HepG2 (cell line): Measurements from ENCODE around the gene MAP3K3. TPM values are rescaled to one million over a fixed set of nuclear protein-coding genes. Genes with fewer than 3 reads are reported as not detected.

Experiments used
- MEIS2 ChIP-seq: sonication (generic); formaldehyde crosslinking; IDR thresholded peaks from 2 replicates; pipeline ENCODE4 v1.9.0; 2021; ENCODE audit warnings: mild to moderate bottlenecking, missing genetic modification reagents
- MIXL1 ChIP-seq: IDR thresholded peaks from 2 replicates; pipeline ENCODE4 v1.6.1; 2016
- SOX13 ChIP-seq, 3 experiments: fragments of 450-650 bp in 1 of 3; sonication (generic) in 1 of 3; formaldehyde crosslinking in 1 of 3; IDR thresholded peaks in 2 of 3; conservative IDR thresholded peaks in 1 of 3; 2 replicates each; pipeline versions ENCODE4 v1.5.0 to v1.6.1; 2016 to 2020; ENCODE audit warnings: antibody characterized with exemption in 1 of 3, mild to moderate bottlenecking in 1 of 3, missing compliant biosample characterization in 1 of 3, missing genetic modification reagents in 1 of 3, moderate library complexity in 1 of 3
- ZNF160 ChIP-seq: sonication (generic); formaldehyde crosslinking; IDR thresholded peaks from 2 replicates; pipeline ENCODE4 v1.8.0; 2022; ENCODE audit warnings: mild to moderate bottlenecking, inconsistent platforms, missing genetic modification reagents
- ZNF790 ChIP-seq: sonication (generic); formaldehyde crosslinking; IDR thresholded peaks from 2 replicates; pipeline ENCODE4 v1.8.0; 2022; ENCODE audit warnings: missing genetic modification reagents, mild to moderate bottlenecking, borderline replicate concordance
- polyA plus RNA-seq, 8 experiments: library from polyadenylated mRNA; depleted of rRNA in 3 of 8; stranded (reverse) in 7 of 8; unstranded in 1 of 8; fragments of >200 nt; fragmentation: Illumina TruSeq in 4 of 8; extraction: Trizol in 4 of 8; gene quantifications; 2 replicates each; pipeline versions ENCODE4 v1.2.1 to v1.2.3, GENCODE V29; 2011 to 2016; ENCODE audit warnings: low read depth in 4 of 8, missing spikeins in 1 of 8, mixed read lengths in 1 of 8; ENCODE audit not compliant: insufficient read depth in 1 of 8
- total RNA-seq, 5 experiments: library from RNA; depleted of rRNA; stranded (reverse); fragments of >200 nt; fragmentation: Illumina TruSeq; extraction: Trizol; gene quantifications; 2 replicates each; pipeline ENCODE4 v1.2.3, GENCODE V29; 2016; ENCODE audit warnings: low read depth in 1 of 5
- TF ChIP-seq, protein P1 (sequence below): sonication (generic); formaldehyde crosslinking; conservative IDR thresholded peaks from 2 replicates; pipeline ENCODE4 v1.8.0; 2022; ENCODE audit warnings: missing genetic modification reagents
- TF ChIP-seq, protein P2 (sequence below): sonication (generic); formaldehyde crosslinking; IDR thresholded peaks from 2 replicates; pipeline ENCODE4 v1.4.0; 2020; ENCODE audit warnings: mild to moderate bottlenecking, missing genetic modification reagents
- TF ChIP-seq, protein P3 (sequence below): conservative IDR thresholded peaks from 2 replicates; pipeline ENCODE4 v1.6.1; 2018; ENCODE audit warnings: missing genetic modification reagents
- TF ChIP-seq, protein P4 (sequence below): sonication (generic); formaldehyde crosslinking; IDR thresholded peaks from 2 replicates; pipeline ENCODE4 v1.8.0; 2022; ENCODE audit warnings: missing genetic modification reagents, mild to moderate bottlenecking, borderline replicate concordance

MAP3K3 gene
- total and polyA plus RNA-seq, 2 of the 13 experiments (the other 11 are each of a cell fraction or from before 2014, with no cell fraction given), result 17.7 to 21.8 TPM

DNA sequence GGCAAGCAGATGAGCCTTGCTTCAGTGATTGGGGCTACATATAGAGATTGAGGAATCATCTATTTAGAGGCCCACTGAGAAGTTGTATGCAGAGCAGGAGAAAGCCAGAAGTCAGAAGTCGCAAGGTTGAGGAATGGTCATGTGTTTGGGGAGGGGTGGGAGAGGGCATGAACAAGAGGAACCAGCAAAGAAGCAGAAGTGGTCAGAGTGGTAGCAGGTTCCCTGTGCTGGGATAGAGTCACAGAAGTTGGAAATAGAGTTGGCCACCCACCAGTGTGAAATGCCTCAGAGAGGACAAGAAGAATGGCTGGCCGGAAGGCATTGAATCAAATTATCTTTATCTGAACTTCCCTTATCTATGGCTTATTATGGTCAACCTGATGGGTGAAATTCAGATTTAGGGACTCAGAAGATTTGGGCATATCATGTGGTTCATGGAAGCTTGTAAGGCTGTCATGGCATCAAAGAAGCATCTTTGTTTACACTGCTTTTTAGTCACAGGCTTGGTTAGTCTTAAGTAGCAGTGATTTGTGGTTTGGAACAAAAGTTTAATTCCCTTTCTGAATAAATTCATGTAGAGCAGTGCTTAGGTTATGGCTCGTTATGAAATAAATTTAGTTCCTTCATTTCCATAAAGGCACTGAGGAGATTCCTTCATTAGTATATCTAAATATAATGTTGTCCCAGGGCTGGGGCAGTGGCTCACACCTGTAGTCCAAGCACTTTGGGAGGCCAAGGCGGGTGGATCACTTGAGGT is 19.7 kb downstream of the MAP3K3 start (continued):
- TF ChIP-seq, protein P1, sequence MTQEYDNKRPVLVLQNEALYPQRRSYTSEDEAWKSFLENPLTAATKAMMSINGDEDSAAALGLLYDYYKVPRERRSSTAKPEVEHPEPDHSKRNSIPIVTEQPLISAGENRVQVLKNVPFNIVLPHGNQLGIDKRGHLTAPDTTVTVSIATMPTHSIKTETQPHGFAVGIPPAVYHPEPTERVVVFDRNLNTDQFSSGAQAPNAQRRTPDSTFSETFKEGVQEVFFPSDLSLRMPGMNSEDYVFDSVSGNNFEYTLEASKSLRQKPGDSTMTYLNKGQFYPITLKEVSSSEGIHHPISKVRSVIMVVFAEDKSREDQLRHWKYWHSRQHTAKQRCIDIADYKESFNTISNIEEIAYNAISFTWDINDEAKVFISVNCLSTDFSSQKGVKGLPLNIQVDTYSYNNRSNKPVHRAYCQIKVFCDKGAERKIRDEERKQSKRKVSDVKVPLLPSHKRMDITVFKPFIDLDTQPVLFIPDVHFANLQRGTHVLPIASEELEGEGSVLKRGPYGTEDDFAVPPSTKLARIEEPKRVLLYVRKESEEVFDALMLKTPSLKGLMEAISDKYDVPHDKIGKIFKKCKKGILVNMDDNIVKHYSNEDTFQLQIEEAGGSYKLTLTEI (CRISPR knock-in tag), result no peak
- TF ChIP-seq SOX13 (IDR thresholded peaks at IDR 0.05), result no peak
- no peak for TF ChIP-seq SOX13 (CRISPR knock-in tag; conservative IDR thresholded peaks at IDR 0.05 in 1 of 2, IDR thresholded peaks at IDR 0.05 in 1 of 2)
- TF ChIP-seq MEIS2 (CRISPR knock-in tag), result no peak
- TF ChIP-seq, protein P2, sequence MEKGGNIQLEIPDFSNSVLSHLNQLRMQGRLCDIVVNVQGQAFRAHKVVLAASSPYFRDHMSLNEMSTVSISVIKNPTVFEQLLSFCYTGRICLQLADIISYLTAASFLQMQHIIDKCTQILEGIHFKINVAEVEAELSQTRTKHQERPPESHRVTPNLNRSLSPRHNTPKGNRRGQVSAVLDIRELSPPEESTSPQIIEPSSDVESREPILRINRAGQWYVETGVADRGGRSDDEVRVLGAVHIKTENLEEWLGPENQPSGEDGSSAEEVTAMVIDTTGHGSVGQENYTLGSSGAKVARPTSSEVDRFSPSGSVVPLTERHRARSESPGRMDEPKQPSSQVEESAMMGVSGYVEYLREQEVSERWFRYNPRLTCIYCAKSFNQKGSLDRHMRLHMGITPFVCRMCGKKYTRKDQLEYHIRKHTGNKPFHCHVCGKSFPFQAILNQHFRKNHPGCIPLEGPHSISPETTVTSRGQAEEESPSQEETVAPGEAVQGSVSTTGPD, result no peak
- TF ChIP-seq, protein P3, sequence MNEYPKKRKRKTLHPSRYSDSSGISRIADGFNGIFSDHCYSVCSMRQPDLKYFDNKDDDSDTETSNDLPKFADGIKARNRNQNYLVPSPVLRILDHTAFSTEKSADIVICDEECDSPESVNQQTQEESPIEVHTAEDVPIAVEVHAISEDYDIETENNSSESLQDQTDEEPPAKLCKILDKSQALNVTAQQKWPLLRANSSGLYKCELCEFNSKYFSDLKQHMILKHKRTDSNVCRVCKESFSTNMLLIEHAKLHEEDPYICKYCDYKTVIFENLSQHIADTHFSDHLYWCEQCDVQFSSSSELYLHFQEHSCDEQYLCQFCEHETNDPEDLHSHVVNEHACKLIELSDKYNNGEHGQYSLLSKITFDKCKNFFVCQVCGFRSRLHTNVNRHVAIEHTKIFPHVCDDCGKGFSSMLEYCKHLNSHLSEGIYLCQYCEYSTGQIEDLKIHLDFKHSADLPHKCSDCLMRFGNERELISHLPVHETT, result no peak
- no peak for TF ChIP-seq ZNF790 (CRISPR knock-in tag)
- TF ChIP-seq, protein P4, sequence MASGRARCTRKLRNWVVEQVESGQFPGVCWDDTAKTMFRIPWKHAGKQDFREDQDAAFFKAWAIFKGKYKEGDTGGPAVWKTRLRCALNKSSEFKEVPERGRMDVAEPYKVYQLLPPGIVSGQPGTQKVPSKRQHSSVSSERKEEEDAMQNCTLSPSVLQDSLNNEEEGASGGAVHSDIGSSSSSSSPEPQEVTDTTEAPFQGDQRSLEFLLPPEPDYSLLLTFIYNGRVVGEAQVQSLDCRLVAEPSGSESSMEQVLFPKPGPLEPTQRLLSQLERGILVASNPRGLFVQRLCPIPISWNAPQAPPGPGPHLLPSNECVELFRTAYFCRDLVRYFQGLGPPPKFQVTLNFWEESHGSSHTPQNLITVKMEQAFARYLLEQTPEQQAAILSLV, result no peak
- no peak for TF ChIP-seq MIXL1 (CRISPR knock-in tag)
- TF ChIP-seq ZNF160, result no peak
- TF ChIP-seq, all 625 proteins: peak for 0
